Tibial nerve (tissue), 4 donors: ENCODE results near the gene ANKRD18B. TPM values are rescaled to one million over a fixed set of nuclear protein-coding genes. Genes with fewer than 3 reads are reported as not detected.
"Not testable (repeated sequence)": the region's sequence is repeated elsewhere in the genome, so short reads cannot be mapped to it uniquely, and the experiment has no call there.

Source experiments
- DNase-seq, 2 donors: peaks; one replicate each; pipeline ENCODE4 v3.0.0-alpha.2; 2019; ENCODE audit warnings: low spot score in 2 of 2
- H3K27ac ChIP-seq, 4 donors: fragments of 200-600 bp; sonication (generic) in 3 of 4; one replicate each; pipeline ENCODE4 v1.5.1; 2017 to 2019; ENCODE audit warnings: mild to moderate bottlenecking in 1 of 4
- H3K27me3 ChIP-seq, 2 donors: fragments of 200-600 bp; sonication (generic) in 1 of 2; one replicate each; pipeline versions ENCODE4 v1.5.1 to v1.6.0; 2017 to 2019
- H3K36me3 ChIP-seq, 3 donors: fragments of 200-600 bp; sonication (generic); one replicate each; pipeline ENCODE4 v1.5.1; 2018 to 2019
- H3K4me1 ChIP-seq, 4 donors: fragments of 200-600 bp; sonication (generic) in 3 of 4; one replicate each; pipeline ENCODE4 v1.5.1; 2017 to 2019
- H3K4me3 ChIP-seq, 4 donors: fragments of 200-600 bp; sonication (generic) in 3 of 4; one replicate each; pipeline ENCODE4 v1.5.1; 2017 to 2019; ENCODE audit warnings: mild to moderate bottlenecking in 1 of 4, moderate library complexity in 1 of 4
- H3K9me3 ChIP-seq, 4 donors: fragments of 200-600 bp; sonication (generic) in 3 of 4; one replicate each; pipeline ENCODE4 v1.5.1; 2017 to 2019
- EP300 ChIP-seq, 2 donors: sonication (generic); formaldehyde crosslinking; IDR thresholded peaks; one replicate each; pipeline ENCODE4 v1.6.1; 2017; ENCODE audit warnings: antibody characterized with exemption in 2 of 2, mild to moderate bottlenecking in 1 of 2
- POLR2A ChIP-seq, 2 donors: fragments of 450-650 bp; IDR thresholded peaks; one replicate each; pipeline ENCODE4 v1.6.1; 2017; ENCODE audit warnings: antibody characterized with exemption in 2 of 2, mild to moderate bottlenecking in 2 of 2, moderate library complexity in 2 of 2
- WGBS, 2 donors: methylation state at CpG; one replicate each; pipeline ENCODE4 v1.1.5; 2018; 5-methylcytosine and 5-hydroxymethylcytosine counted together
- small RNA-seq: library from RNA; depleted of rRNA; stranded (forward); fragments of <200 nt; gene quantifications from one replicate; pipeline ENCODE3, GENCODE V24; 2016
- total RNA-seq, 4 donors: library from RNA; depleted of rRNA; stranded (reverse); fragments of >200 nt; gene quantifications; one replicate each; pipeline ENCODE4 v1.1.0, GENCODE V29; 2016
- TF ChIP-seq, protein P1 (sequence below), 5 experiments: fragments of 200-600 bp in 3 of 5; fragments of 450-650 bp in 2 of 5; sonication (generic) in 3 of 5; IDR thresholded peaks; one replicate each; pipeline ENCODE4 v1.5.1; 2016 to 2019; ENCODE audit warnings: antibody characterized with exemption in 5 of 5, mild to moderate bottlenecking in 3 of 5, moderate library complexity in 2 of 5

The ANKRD18B gene
- total RNA-seq, 4 donors from 2014 or later = not detected

DNA sequence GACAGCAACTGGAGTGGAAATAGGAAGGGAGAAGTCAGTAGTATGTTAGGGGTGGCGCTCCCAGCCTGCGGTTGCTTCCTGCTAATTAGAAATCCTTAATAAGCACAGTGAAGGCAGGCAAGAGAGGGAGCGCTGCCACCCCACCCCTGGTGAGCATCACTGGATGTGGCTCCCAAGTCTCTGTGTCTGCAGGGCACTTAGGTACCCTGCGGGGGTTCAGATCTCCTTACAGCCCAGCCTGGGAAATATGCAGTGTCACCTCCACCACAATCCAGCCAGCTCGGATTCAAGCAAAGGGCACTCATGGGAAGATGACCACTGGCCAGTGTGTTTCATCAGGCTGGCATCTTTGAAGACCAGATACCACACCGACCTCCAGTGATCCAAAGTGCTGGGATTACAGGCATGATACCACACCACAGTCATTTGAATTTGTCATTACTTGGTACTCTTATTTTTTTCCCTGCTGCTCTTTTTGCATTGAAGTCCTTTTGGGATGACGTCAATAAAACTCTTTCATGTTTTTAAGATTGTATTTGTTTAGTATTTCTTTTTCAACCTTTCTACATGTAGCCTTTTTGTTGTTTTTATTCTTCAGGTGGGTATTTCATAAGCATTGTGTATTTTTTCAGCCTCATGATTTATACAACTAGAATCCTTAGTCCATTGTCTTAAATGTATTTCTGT is 90.1 kb downstream of the ANKRD18B start:
- Histone ChIP-seq H3K4me3 (no peak overlapping the region), H3K9me3 (peaks cover 0 to 17% (median 0%) of the 10 kb centered on the region in 4 donors), H3K27ac (no peak overlapping the region), H3K27me3 (peaks cover 0 to 8% of the 10 kb centered on the region in 2 donors), H3K4me1 (no peaks in the 10 kb centered on the region), H3K36me3 (no peaks in the 10 kb centered on the region)
- WGBS, 2 donors = 86 to 88% methylated on average over 5 to 7 of the region's 7 CpGs
- DNase-seq = no peak
- TF ChIP-seq, protein P1, sequence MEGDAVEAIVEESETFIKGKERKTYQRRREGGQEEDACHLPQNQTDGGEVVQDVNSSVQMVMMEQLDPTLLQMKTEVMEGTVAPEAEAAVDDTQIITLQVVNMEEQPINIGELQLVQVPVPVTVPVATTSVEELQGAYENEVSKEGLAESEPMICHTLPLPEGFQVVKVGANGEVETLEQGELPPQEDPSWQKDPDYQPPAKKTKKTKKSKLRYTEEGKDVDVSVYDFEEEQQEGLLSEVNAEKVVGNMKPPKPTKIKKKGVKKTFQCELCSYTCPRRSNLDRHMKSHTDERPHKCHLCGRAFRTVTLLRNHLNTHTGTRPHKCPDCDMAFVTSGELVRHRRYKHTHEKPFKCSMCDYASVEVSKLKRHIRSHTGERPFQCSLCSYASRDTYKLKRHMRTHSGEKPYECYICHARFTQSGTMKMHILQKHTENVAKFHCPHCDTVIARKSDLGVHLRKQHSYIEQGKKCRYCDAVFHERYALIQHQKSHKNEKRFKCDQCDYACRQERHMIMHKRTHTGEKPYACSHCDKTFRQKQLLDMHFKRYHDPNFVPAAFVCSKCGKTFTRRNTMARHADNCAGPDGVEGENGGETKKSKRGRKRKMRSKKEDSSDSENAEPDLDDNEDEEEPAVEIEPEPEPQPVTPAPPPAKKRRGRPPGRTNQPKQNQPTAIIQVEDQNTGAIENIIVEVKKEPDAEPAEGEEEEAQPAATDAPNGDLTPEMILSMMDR (IDR thresholded peaks at IDR 0.05) = no peak
- TF ChIP-seq EP300 (IDR thresholded peaks at IDR 0.05) (no peak), POLR2A (IDR thresholded peaks at IDR 0.05) (no peak)

DNA sequence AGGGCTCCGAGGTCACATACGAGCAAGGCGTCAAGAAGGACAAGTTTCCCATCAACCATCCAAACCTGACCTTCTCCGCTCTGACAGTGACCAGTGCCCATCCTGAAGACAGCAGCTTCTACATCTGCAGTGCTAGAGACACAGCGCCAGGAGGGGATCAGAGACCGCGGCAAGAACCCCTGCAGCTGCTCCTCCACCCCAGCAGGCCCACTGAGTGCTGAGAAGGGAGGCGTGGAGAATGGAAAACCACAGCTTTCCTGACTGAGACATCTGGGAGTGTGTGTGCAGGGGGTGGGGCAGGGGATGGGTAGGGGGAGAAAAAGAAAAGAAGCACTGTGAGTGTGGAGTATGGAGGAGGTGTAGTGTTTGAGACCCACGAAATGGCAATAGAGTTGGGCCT is 94.3 kb downstream of the ANKRD18B start:
- WGBS, 2 donors = 84 to 90% methylated on average over 9 of the region's 9 CpGs
- H3K4me3 ChIP-seq, DNase-seq, H3K27me3 ChIP-seq, H3K36me3 ChIP-seq, H3K9me3 ChIP-seq, H3K4me1 ChIP-seq, H3K27ac ChIP-seq: not testable (repeated sequence)

DNA sequence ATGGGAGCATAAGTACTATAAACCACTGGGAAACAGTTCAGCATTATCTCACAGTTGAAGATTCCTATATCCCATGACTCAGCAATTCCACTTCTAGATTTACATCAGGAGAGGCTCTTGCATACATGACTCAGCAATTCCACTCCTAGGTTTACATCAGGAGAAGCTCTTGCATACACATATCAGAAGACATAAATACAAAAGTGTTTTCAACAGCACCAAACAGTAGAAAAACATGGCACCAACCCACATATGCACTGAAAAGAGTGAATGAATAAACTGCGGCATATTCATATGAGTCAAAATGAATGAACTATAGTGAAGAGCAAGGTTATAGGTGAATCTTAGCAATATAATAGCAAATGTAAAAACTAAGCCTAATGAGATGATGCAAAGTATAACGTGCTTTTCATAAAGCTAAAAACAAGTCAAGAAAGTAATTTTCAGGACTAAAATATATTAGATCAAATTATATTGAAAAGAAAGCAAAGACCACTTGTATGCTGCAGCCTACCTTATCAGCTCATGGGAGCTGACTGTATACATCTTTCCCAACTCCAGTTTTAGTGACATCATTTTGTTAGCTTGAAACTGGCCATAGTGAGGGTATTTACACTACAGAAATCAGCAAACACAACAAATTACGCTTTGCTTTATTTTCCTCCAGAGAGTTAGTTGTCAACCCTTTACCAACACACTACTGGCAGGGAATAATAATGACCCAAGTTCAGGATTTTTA is 95.8 kb downstream of the ANKRD18B start:
- TF ChIP-seq POLR2A (IDR thresholded peaks at IDR 0.05) = no peak
- TF ChIP-seq, protein P1 (IDR thresholded peaks at IDR 0.05) = no peak
- no peak for DNase-seq
- H3K36me3 ChIP-seq = no peaks in the 10 kb centered on the region
- WGBS, 2 donors = 51 to 60% methylated on average over 3 of the region's 3 CpGs
- H3K4me1 ChIP-seq = peaks cover 0 to 5% (median 0%) of the 10 kb centered on the region in 4 donors
- no peak overlapping the region for H3K27ac ChIP-seq
- H3K4me3 ChIP-seq = no peak overlapping the region
- H3K27me3 ChIP-seq = peaks cover 0 to 8% of the 10 kb centered on the region in 2 donors
- H3K9me3 ChIP-seq = no peaks in the 10 kb centered on the region

DNA sequence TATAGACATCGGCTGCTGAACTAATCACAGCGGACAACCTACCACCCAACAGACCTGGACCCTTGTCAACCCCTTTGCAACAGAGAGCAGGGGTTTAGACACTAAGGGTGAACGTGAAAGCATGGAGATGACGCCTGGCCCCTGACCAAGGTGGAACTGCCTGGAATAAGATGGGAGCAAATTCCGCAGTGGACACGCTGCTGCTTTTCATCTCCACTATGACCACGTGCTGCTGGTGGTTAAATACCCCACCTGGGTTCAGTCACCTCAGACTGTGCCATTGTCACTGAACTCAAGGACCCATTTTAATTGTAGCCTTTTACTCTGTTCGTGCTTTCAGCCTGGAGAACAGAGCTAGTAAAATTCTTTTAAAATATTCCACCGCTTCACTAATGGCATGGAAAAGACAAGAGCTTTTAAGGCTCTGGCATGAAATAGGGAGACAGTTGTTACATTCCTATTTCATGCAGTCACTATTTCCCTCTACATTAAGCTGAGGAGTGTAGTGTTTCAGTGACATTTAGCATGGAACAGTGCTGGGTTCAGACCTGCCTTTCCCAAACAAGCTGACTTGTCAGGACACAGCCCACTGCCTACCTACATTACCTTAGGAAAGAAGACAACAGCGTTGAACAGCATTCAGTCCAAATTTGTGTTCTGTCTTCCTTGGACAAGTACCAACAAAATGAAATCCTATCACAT is 96.8 kb downstream of the ANKRD18B start:
- Histone ChIP-seq H3K27me3 (peaks cover 0 to 8% of the 10 kb centered on the region in 2 donors), H3K9me3 (no peaks in the 10 kb centered on the region), H3K4me3 (no peak overlapping the region), H3K36me3 (no peaks in the 10 kb centered on the region), H3K4me1 (peaks cover 0 to 5% (median 0%) of the 10 kb centered on the region in 4 donors), H3K27ac (no peak overlapping the region)
- TF ChIP-seq POLR2A (IDR thresholded peaks at IDR 0.05) = no peak
- TF ChIP-seq, protein P1 (IDR thresholded peaks at IDR 0.05) = no peak
- TF ChIP-seq EP300 (IDR thresholded peaks at IDR 0.05) = no peak
- WGBS, 2 donors = 62 to 66% methylated on average over 10 of the region's 10 CpGs
- DNase-seq = no peak

Small RNA genes within 50 kb of the gene (small RNA-seq; reads per million reads assigned to genes)
- not detected for gene AL139008.1
- not detected for gene PRSS3P4

Other genes with a start within 250 kb of the ANKRD18B start
- gene NFX1, start 233.7 kb upstream of the ANKRD18B start, total RNA-seq = 10 to 100 TPM; 35.2 to 45.9 (median 40.5) TPM
- 10 to 100 TPM; 14.1 to 51.6 (median 31.0) TPM for gene AQP7, start 121.7 kb upstream of the ANKRD18B start, total RNA-seq
- 100 to 1,000 TPM in 2 of 4 donors, 10 to 100 TPM in 2; 41.1 to 200 (median 96.8) TPM for gene AQP3, start 76.7 kb upstream of the ANKRD18B start, total RNA-seq
- 10 to 100 TPM; 25.7 to 37.2 (median 27.9) TPM for gene NOL6, start 50.3 kb upstream of the ANKRD18B start, total RNA-seq